ENCODE data around the gene HAS3. TPM values are rescaled to one million over a fixed set of nuclear protein-coding genes. Genes with fewer than 3 reads are reported as not detected.

HAS3 gene
- total RNA-seq, 1 experiment from 2014 or later: 100 TPM

DNA sequence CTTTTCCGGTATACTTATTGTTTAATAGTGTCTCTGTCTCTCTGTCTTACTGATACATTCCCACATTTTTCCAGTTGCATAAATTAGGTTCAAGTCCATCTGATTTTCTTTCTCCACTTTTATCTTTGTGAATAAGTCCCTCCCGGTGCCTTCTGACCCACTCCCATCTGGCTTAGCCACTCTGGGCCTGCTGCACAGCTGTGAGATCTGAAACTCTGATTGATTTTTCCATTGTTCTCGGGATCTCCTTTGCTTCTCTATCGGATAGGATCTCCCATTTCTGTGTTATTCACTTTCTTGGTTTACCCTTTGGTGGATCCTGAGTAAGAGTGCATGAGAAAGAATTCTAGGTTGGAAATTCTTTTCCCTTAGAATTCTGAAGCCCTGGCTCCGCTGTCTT, 35.6 kb downstream of the HAS3 start:
- Histone ChIP-seq H3K4me1 (ENCODE audit: insufficient read depth, low read length) (no peaks in the 10 kb centered on the region), H2BK20ac (ENCODE audit: low read depth, low read length, poor library complexity, severe bottlenecking) (no peak overlapping the region), H4K20me1 (ENCODE audit: control insufficient read depth, insufficient read depth, insufficient read length) (no peaks in the 10 kb centered on the region), H3K14ac (ENCODE audit: insufficient read depth, low read length) (no peak overlapping the region), H3K79me2 (ENCODE audit: insufficient read depth, low read length) (peaks cover 2% of the 10 kb centered on the region; the same call in 1 of the 2 replicates), H3K9ac (ENCODE audit: extremely low read depth, insufficient read length, low read length) (no peak overlapping the region), H3K56ac (ENCODE audit: insufficient read length, low read depth, low read length) (no peak overlapping the region), H2BK15ac (ENCODE audit: low read depth, low read length) (no peak overlapping the region), H3K4me2 (ENCODE audit: insufficient read depth, insufficient read length, low read length) (no peak overlapping the region), H3K79me1 (ENCODE audit: insufficient read depth, low read depth, low read length, poor library complexity, severe bottlenecking) (no peaks in the 10 kb centered on the region), H2BK120ac (ENCODE audit: low read depth, low read length, poor library complexity, severe bottlenecking) (no peak overlapping the region), H3K4ac (ENCODE audit: low read depth, low read length) (no peak overlapping the region), H4K5ac (ENCODE audit: insufficient read length, low read depth, low read length) (no peak overlapping the region), H2BK12ac (ENCODE audit: insufficient read length, low read depth, low read length) (no peak overlapping the region), H2AFZ (ENCODE audit: low read length) (no peak overlapping the region), H3K23ac (ENCODE audit: insufficient read length, low read depth, low read length) (no peak overlapping the region), H3K9me3 (ENCODE audit: control insufficient read depth, low read depth, low read length) (no peaks in the 10 kb centered on the region), H3K27me3 (ENCODE audit: insufficient read depth, low read length) (no peaks in the 10 kb centered on the region), H2AK5ac (ENCODE audit: insufficient read length, low read length) (no peak overlapping the region), H3K23me2 (ENCODE audit: insufficient read length, low read depth, low read length, poor library complexity, severe bottlenecking) (no peaks in the 10 kb centered on the region), H4K8ac (replicated peaks; ENCODE audit: insufficient read length, low read depth, low read length) (no peak overlapping the region), H3T11ph (ENCODE audit: low read length) (no peak overlapping the region), H2BK5ac (ENCODE audit: insufficient read length, low read length) (no peak overlapping the region), H4K91ac (ENCODE audit: insufficient read length, low read depth, low read length) (no peak overlapping the region), H3K18ac (ENCODE audit: insufficient read length, low read depth, low read length) (no peak overlapping the region), H3K27ac (ENCODE audit: insufficient read length, low read depth, low read length) (no peak overlapping the region)
- Mint-ChIP-seq H3K4me3 (no peak overlapping the region), H3K9me3 (no peaks in the 10 kb centered on the region), H3K27me3 (ENCODE audit: low read depth) (no peaks in the 10 kb centered on the region), H3K36me3 (ENCODE audit: insufficient read depth in 1 of 3, low read depth in 3 of 3) (peaks cover 66 to 90% (median 85%) of the 10 kb centered on the region in 3 experiments; a peak in 6 of 7 replicates), H3K27ac (no peak overlapping the region; a peak in 1 of 7 replicates), H3K4me1 (no peaks in the 10 kb centered on the region)
- WGBS (ENCODE audit: extremely low coverage, insufficient read length, low lambda C conversion rate): no CpG with 5 or more reads among the region's 5 CpGs
- no peak for DNase-seq
- TF ChIP-seq, protein P1, sequence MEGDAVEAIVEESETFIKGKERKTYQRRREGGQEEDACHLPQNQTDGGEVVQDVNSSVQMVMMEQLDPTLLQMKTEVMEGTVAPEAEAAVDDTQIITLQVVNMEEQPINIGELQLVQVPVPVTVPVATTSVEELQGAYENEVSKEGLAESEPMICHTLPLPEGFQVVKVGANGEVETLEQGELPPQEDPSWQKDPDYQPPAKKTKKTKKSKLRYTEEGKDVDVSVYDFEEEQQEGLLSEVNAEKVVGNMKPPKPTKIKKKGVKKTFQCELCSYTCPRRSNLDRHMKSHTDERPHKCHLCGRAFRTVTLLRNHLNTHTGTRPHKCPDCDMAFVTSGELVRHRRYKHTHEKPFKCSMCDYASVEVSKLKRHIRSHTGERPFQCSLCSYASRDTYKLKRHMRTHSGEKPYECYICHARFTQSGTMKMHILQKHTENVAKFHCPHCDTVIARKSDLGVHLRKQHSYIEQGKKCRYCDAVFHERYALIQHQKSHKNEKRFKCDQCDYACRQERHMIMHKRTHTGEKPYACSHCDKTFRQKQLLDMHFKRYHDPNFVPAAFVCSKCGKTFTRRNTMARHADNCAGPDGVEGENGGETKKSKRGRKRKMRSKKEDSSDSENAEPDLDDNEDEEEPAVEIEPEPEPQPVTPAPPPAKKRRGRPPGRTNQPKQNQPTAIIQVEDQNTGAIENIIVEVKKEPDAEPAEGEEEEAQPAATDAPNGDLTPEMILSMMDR (conservative IDR thresholded peaks at IDR 0.05): no peak

Data from H9 (cell line).